Measurements from ENCODE around the gene TMCC1.

TMCC1 gene

DNA sequence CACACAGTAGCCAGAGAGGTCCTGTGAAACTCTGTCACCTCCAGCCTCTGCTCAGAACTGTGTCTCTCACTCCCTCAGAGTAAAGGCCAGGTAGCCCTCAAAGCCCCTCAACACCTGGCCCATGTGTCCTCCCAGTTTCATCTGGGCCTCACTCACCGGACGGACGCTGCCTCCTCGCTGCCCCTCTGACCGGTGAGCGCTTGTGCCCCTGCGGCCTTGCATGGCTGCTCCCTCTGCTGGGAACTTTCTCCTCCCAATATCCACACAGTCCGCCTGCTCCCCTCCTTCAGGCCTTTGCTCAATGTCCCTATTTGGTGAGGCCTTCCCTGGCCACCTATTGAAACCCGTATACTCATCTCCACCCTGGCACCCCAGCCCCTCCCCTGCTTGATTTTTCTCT lies 44.2 kb upstream of the TMCC1 start:
- TF ChIP-seq ARNTL (CRISPR knock-in tag; IDR thresholded peaks at IDR 0.05; ENCODE audit: borderline replicate concordance, low read depth) (no peak), CREB5 (CRISPR knock-in tag; IDR thresholded peaks at IDR 0.05; ENCODE audit: low read depth) (no peak), ESRRG (CRISPR knock-in tag; IDR thresholded peaks at IDR 0.05) (no peak), POU6F1 (CRISPR knock-in tag; IDR thresholded peaks at IDR 0.05; ENCODE audit: borderline replicate concordance, low read depth) (no peak), OSR1 (CRISPR knock-in tag; IDR thresholded peaks at IDR 0.05) (no peak), ZNF70 (CRISPR knock-in tag; IDR thresholded peaks at IDR 0.05) (no peak)
- ATAC-seq, result no peak

DNA sequence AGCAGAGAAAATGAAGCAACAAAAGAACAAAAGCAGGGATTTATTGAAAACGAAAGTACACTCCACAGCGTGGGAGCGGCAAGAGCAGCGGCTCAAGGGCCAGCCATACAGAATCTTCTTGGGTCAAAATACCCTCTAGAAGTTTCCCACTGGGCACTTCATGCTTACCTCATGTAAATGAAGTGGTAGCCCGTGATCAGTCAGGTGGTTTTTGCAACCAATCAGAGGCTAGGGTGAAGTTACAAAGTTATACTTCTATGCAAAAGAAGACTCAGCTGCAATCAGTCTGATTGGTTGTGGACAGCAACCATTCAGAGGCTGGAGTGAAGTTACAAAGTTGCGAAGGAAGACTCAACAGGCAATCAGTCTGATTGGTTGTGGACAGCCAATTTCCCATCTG lies 43.2 kb upstream of the TMCC1 start:
- TF ChIP-seq, protein P1, sequence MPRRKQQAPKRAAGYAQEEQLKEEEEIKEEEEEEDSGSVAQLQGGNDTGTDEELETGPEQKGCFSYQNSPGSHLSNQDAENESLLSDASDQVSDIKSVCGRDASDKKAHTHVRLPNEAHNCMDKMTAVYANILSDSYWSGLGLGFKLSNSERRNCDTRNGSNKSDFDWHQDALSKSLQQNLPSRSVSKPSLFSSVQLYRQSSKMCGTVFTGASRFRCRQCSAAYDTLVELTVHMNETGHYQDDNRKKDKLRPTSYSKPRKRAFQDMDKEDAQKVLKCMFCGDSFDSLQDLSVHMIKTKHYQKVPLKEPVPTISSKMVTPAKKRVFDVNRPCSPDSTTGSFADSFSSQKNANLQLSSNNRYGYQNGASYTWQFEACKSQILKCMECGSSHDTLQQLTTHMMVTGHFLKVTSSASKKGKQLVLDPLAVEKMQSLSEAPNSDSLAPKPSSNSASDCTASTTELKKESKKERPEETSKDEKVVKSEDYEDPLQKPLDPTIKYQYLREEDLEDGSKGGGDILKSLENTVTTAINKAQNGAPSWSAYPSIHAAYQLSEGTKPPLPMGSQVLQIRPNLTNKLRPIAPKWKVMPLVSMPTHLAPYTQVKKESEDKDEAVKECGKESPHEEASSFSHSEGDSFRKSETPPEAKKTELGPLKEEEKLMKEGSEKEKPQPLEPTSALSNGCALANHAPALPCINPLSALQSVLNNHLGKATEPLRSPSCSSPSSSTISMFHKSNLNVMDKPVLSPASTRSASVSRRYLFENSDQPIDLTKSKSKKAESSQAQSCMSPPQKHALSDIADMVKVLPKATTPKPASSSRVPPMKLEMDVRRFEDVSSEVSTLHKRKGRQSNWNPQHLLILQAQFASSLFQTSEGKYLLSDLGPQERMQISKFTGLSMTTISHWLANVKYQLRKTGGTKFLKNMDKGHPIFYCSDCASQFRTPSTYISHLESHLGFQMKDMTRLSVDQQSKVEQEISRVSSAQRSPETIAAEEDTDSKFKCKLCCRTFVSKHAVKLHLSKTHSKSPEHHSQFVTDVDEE (CRISPR knock-in tag; IDR thresholded peaks at IDR 0.05), result no peak
- no peak for TF ChIP-seq ZNF8 (CRISPR knock-in tag; IDR thresholded peaks at IDR 0.05)
- no peak for TF ChIP-seq PATZ1 (CRISPR knock-in tag; IDR thresholded peaks at IDR 0.05; ENCODE audit: borderline replicate concordance)
- no peak for TF ChIP-seq BACH2 (CRISPR knock-in tag; IDR thresholded peaks at IDR 0.05; ENCODE audit: borderline replicate concordance)
- no peak for TF ChIP-seq CSRNP3 (CRISPR knock-in tag; IDR thresholded peaks at IDR 0.05)
- no peak for TF ChIP-seq TCF4 (CRISPR knock-in tag; IDR thresholded peaks at IDR 0.05; ENCODE audit: borderline replicate concordance)
- no peak for TF ChIP-seq CREB5 (CRISPR knock-in tag; IDR thresholded peaks at IDR 0.05; ENCODE audit: low read depth)
- TF ChIP-seq OSR1 (CRISPR knock-in tag; IDR thresholded peaks at IDR 0.05), result no peak
- no peak for TF ChIP-seq RARB (CRISPR knock-in tag; IDR thresholded peaks at IDR 0.05)
- no peak for TF ChIP-seq ZFP30 (CRISPR knock-in tag; IDR thresholded peaks at IDR 0.05)
- no peak for TF ChIP-seq TOX (CRISPR knock-in tag; IDR thresholded peaks at IDR 0.05; ENCODE audit: borderline replicate concordance)
- TF ChIP-seq ZFP3 (CRISPR knock-in tag; IDR thresholded peaks at IDR 0.05), result no peak
- no peak for TF ChIP-seq ZC3H10 (CRISPR knock-in tag; IDR thresholded peaks at IDR 0.05)
- no peak for TF ChIP-seq CSDC2 (CRISPR knock-in tag; IDR thresholded peaks at IDR 0.05)
- no peak for TF ChIP-seq ESRRG (CRISPR knock-in tag; IDR thresholded peaks at IDR 0.05)
- TF ChIP-seq ISL1 (CRISPR knock-in tag; IDR thresholded peaks at IDR 0.05), result no peak
- no peak for TF ChIP-seq ZNF70 (CRISPR knock-in tag; IDR thresholded peaks at IDR 0.05)
- no peak for TF ChIP-seq ZNF565 (CRISPR knock-in tag; conservative IDR thresholded peaks at IDR 0.05; ENCODE audit: low read depth)
- no peak for TF ChIP-seq SNAI2 (CRISPR knock-in tag; IDR thresholded peaks at IDR 0.05)

More for the DNA sequence above, 43.2 kb upstream of the TMCC1 start:
- ATAC-seq, result peak; percentile 44
